WERI-Rb-1 (cell line): Measurements from ENCODE around the gene FNDC3B.

Source experiments
- DNase-seq: peaks from one replicate; pipeline ENCODE4 v3.0.0-alpha.2; 2020
- H3K27ac ChIP-seq: fragments of 250-450 bp; sonication (Bioruptor Pico); 2 replicates; pipeline ENCODE4 v1.5.1; 2020; ENCODE audit warnings: mild to moderate bottlenecking, moderate library complexity
- H3K27me3 ChIP-seq: fragments of 250-450 bp; sonication (Bioruptor Pico); 2 replicates; pipeline ENCODE4 v1.5.1; 2021; ENCODE audit warnings: mild to moderate bottlenecking, low read depth, moderate library complexity; ENCODE audit not compliant: insufficient read depth, severe bottlenecking
- H3K36me3 ChIP-seq: fragments of 250-450 bp; sonication (Bioruptor Pico); 2 replicates; pipeline ENCODE4 v1.5.1; 2020; ENCODE audit warnings: mild to moderate bottlenecking, moderate library complexity
- H3K4me3 ChIP-seq: 2 replicates; pipeline ENCODE4 v1.5.1; 2011; ENCODE audit warnings: low read depth, mild to moderate bottlenecking, control low read depth, low read length
- H3K9me3 ChIP-seq: fragments of 250-450 bp; sonication (Bioruptor Pico); 2 replicates; pipeline ENCODE4 v1.5.1; 2021; ENCODE audit warnings: mild to moderate bottlenecking, moderate library complexity; ENCODE audit not compliant: severe bottlenecking
- CTCF ChIP-seq: IDR thresholded peaks from 2 replicates; pipeline ENCODE4 v1.5.1; 2011; ENCODE audit warnings: low read depth, mild to moderate bottlenecking, control low read depth, inconsistent platforms, low read length

Gene FNDC3B

DNA sequence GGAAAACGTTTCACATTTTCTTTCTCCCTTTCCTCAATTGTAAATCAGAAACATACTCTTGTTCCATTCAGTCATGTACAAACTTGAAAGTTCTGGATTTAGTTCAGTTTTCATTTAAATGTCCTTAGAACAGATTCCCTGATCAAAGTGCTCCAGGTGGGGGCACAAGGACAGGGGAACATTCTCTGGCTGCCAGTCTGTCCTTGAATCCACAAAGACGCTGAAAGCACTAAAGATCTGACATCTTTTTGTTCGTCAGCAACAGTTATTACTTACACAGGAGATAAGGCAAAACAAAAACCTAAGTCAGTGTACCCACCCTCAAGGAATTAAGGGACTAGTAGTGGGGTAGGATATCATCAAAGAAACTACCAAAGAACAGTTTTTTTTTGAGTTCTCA, 269.7 kb downstream of the FNDC3B start:
- Histone ChIP-seq H3K36me3 (peaks cover 11% of the 10 kb centered on the region), H3K9me3 (no peaks in the 10 kb centered on the region), H3K27ac (no peak overlapping the region), H3K4me3 (no peak overlapping the region), H3K27me3 (no peaks in the 10 kb centered on the region)
- DNase-seq: no peak
- no peak for TF ChIP-seq CTCF

DNA sequence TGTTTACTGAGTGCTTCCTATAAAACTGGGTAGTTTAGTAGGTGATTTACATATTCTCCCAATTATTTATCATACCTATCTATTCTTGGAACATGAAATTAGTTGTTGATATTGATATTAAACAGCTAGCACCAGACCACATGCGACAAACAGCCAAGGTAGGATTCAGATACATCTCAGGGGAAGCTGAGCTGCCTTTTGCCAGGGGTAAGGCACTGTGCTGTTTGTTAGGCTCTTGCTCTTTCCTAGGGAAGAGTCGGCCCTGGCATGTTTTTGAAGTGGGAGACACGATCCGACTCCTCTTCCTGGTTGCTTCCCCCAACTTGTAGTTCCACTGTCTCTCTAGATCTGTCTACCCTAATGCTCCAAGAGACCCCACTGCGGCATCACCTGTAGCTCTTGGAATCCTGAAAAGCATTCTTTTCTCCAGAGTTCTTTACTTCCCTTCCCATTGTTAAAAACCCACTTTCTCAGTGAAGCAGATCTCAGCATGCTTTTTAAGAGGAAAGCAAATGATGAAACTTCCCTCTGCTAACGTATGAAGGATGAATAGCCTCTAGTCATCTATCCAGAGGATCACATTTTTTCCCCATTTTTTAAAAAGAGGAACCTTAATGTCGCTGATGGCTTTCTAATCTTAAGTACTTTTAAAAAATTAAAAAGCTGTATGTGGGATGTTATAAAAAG, 270.5 kb downstream of the FNDC3B start:
- no peak overlapping the region for H3K27ac ChIP-seq
- TF ChIP-seq CTCF: no peak
- no peaks in the 10 kb centered on the region for H3K9me3 ChIP-seq
- no peak overlapping the region for H3K4me3 ChIP-seq
- no peak for DNase-seq
- peaks cover 11% of the 10 kb centered on the region for H3K36me3 ChIP-seq
- no peaks in the 10 kb centered on the region for H3K27me3 ChIP-seq

DNA sequence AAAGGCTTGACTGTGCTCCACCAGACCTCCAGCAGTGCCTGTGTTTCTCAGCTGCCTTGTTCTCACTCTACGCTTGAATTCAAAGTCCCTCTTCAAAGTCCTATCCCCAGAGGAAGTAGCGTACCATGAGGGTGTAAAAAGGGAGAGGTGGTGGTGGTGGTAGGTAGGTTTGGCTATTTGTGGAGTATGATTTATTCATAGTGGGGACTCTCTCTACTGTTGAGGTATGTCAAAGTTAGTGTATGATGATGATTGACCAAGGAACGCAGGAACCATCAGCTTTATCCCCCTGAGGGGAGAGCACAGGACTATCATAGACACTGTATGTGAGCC, 271.0 kb downstream of the FNDC3B start:
- Histone ChIP-seq H3K4me3 (no peak overlapping the region), H3K36me3 (peaks cover 11% of the 10 kb centered on the region), H3K27me3 (no peaks in the 10 kb centered on the region), H3K27ac (no peak overlapping the region), H3K9me3 (no peaks in the 10 kb centered on the region)
- no peak for DNase-seq
- TF ChIP-seq CTCF: no peak

GRCh38 chr3:172311217-172311616, 271.8 kb downstream of the FNDC3B start:
- Histone ChIP-seq H3K4me3 (no peak overlapping the region), H3K36me3 (peaks cover 11% of the 10 kb centered on the region), H3K27ac (no peak overlapping the region), H3K9me3 (no peaks in the 10 kb centered on the region), H3K27me3 (no peaks in the 10 kb centered on the region)
- TF ChIP-seq CTCF: no peak
- DNase-seq: no peak

GRCh38 chr3:172312001-172312400, 272.6 kb downstream of the FNDC3B start:
- Histone ChIP-seq H3K4me3 (no peak overlapping the region), H3K27me3 (no peaks in the 10 kb centered on the region), H3K9me3 (no peaks in the 10 kb centered on the region), H3K36me3 (peaks cover 11% of the 10 kb centered on the region), H3K27ac (no peak overlapping the region)
- no peak for DNase-seq
- TF ChIP-seq CTCF: no peak

DNA sequence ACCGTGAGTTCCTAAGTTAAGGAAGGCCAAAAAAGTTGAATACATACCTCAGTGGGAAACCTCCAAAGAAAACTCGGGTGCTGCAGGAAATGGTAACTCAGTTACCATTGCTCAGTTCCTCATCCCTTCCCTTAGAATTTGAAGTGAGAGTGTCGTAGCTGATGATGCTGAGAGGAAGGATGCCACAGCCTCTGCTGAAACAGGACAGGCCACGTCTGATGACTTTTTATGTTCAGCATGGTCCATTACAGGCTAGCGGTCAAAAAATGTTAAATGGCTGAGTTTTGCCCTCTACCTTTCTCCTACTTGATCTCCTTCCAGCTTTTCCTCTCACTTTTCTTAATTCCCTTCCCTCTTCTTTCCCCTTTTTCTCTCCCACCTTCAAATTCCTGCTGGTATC, 273.3 kb downstream of the FNDC3B start:
- Histone ChIP-seq H3K9me3 (no peaks in the 10 kb centered on the region), H3K27me3 (no peaks in the 10 kb centered on the region), H3K4me3 (no peak overlapping the region), H3K27ac (no peak overlapping the region), H3K36me3 (peaks cover 10% of the 10 kb centered on the region)
- no peak for TF ChIP-seq CTCF
- no peak for DNase-seq
